Daoy (cell line): ENCODE results near the gene GAS2L1. TPM values are rescaled to one million over a fixed set of nuclear protein-coding genes. Genes with fewer than 3 reads are reported as not detected.

Source experiments
- DNase-seq: peaks from one replicate; pipeline ENCODE4 v3.0.0-alpha.2; 2015; ENCODE audit warnings: low read depth
- total RNA-seq: library from RNA; depleted of rRNA; stranded (reverse); fragments of >200 nt; shearing (Covaris generic); gene quantifications from 2 replicates; pipeline ENCODE4 v1.2.3, GENCODE V29; 2014; rRNA removed

Gene GAS2L1
- total RNA-seq, result 10.0 and 11.1 TPM in 2 replicates

GRCh38 chr22:29306175-29306834 is at the start of gene GAS2L1:
GAS2L1 (plus strand) TSS chr22:29306650; CDS start chr22:29308106, 1,456 bp downstream.
- DNase-seq, result peak; percentile 85

DNA sequence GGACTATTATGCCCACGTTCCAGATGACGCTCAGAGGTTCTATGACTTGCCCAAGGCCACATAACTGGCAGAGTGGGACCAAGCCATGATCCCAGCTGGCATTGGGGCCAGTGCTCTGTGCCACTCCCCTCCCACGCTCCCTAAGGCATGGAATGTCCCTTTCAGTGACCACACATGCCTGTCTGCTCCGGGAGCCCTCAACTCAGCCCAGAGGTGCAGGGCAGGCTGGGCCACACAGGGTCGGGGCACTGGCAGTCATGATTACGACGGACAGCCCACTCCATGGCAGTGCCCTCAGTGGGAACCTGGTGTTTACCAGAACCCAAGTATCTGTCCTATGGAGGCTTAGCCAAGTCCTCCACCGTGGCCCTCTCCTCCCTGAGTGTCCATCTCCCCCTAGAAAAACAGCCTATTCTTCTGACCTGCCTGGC is 48.7 kb upstream of the GAS2L1 start:
- no peak for DNase-seq

GRCh38 chr22:29258407-29259252 is 47.8 kb upstream of the GAS2L1 start:
- DNase-seq, result no peak

DNA sequence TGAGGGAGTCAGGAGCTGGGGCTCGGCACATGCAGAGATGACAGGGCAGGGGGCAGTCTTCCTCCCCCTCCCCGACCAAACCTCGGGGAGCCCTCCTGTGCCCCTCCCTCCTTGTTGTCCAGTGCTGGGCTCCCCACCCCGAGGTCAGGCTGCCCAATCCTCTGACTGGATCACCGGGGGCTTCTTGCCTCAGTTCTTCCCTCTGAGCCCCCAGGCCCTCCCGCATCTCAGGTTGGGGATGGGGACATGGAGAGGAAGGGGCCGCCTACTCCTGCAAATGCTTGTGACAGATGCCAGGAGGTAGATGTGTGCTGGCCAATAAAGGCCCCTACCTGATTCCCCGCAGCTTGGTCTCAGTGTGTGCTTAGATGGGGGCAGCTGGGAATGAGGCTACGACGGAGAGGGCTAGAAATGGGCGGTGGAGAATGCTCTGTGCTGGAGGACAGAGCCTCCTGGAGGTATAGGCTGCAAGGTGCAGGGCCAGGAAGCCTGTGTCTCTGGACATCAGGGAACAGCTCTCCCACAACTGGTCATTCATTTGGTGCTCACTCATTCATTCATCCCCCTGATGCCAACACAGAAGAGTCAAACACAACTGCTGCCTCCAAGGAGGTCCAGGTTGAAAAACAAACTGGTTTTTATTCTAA is 47.1 kb upstream of the GAS2L1 start:
- DNase-seq, result no peak

DNA sequence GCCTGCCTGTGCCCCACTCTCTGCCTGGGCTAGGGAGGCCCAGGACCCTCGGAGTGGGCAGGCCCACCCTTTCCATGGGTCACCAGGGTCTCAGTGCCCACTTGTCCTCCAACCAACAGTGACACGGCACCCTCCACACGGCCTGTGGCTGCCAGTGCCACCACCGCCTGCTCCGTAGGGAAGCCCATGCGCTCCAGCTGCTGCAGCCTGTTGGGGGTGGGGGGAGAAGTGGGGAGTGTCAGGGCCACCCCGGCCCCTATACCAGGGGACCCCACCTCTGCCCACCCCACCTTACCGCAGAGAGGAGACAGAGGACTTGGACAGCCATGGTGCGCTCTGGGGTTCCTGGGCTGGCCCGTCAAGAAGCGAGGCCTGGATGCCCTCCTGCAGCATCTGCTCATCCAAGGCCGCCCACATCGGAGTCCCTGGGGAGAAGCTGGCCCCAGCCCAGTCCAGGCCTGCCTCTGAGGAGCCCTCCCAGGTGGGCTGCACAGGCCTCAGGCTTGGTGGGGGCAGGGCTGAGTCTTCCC is 46.4 kb upstream of the GAS2L1 start:
- DNase-seq, result no peak

DNA sequence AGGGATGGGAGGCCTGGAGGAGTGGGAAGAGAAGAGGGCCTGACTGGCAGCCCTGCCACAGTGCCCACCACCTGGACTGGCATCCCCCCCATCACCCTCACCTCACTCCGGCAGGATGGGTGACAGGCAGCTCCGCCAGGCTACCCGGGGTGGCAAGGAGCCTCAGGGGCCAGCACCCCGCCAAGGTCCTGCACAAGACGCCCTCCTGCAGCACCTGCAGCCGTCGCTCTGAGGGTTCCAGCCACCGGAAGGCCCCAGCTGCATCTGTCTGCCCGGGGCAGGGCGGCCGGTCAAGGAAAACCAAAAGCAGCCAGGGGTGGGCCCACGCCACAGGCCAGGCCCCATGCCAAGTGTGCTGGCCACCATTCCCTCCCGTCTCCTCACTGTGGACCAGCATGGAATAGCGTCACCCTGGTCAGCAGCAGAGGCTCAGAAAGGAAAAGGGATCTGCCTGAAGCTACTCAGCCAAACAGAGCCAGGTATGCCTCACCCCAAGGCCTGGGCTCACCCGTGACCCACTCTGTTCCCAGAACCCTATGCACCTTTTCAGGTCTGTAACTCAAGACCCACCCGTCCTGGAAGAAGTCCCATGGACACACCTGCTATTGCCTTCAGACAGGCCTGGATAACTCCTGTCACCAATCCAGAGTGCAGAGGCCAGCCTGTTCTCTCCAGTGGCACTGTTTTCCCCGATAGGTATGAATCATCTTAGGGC is 45.7 kb upstream of the GAS2L1 start:
- DNase-seq, result no peak

DNA sequence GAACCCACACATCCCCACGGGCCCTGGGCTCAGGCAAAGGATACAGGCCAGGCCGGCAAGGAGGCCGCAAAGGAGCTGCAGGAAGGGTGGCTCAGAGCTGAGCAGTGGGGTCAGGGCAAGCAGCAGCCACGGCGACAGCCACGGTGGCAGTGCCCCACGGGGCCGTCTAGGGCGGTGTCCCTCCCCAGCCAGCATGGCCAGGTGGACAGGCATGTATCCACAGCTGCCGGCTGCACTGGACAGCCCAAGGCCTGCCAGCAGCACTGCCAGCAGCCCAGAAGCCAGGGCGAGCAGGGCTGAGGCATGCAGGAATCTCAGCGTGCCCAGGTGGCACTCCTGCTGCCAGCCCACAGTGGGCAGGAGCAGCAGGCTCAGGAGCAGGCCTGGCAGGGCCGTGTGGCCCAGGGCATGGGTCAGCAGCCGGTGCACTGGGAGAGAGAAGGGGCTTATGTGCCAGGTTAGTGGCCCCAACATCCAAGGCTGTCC is 42.6 kb upstream of the GAS2L1 start:
- DNase-seq, result no peak

DNA sequence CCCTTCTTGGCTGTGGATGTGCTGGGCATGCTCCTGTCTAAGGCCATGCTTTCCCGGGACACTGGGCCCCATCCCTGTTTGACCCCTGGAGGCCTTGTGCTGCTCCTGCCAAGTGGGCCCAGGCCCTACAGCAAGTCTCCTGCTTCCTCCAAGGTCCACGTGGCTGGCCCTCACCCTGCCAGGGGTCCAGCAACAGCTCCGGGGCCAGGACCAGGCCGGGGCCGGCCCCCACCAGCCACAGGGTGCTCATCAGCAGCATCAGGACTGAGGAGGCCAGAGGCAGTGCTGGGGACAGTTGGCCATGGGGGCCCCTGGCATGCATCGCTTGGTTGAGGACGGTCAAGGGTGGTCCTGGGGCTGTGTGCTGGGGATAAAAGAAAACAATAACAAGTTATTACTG is 41.1 kb upstream of the GAS2L1 start:
- no peak for DNase-seq

GRCh38 chr22:29265929-29266328 is 40.5 kb upstream of the GAS2L1 start:
- no peak for DNase-seq

DNA sequence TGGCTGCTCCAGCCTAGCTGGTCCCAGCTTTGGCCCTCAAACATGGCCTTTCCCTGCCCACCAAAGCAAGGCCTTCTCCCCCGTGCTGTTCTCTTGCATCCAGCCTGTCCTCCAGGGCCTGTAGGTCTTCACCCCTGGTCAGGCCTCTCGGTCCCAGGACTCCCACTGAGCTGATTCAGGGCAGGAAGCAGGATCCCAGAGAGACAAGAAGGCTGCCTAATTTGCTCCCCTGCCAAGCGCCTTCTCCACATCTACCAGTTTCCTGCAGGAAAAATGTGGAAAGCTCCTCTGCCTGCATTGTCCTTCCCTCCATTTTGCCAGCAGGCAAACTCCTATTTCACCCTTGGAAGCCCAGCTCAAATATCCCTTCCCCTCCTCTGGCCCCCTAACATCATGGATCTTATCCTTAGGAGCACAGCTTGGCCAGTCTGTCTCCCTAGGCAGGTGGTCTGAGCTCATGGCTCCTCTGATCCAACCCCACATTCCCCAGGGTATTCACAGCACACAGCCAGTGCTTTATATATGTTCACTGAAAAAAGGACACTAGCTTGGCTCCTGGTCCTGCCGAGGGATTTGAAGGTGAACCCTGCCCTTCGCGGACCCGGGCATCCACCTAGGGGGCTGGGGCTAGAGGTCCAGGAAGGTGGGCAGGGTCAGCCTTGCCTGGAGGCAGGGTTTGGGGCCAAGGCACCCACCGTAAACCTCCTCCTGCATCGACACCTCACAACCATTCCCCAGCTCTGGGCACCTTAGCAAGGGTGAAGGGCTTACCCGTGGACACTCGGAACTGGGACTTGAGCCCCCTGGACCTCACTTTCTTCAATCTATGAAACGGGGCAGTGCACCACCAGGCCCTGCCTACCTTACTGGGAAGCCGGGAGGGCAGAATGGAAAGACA is 39.6 kb upstream of the GAS2L1 start:
- peak; percentile 48 for DNase-seq

DNA sequence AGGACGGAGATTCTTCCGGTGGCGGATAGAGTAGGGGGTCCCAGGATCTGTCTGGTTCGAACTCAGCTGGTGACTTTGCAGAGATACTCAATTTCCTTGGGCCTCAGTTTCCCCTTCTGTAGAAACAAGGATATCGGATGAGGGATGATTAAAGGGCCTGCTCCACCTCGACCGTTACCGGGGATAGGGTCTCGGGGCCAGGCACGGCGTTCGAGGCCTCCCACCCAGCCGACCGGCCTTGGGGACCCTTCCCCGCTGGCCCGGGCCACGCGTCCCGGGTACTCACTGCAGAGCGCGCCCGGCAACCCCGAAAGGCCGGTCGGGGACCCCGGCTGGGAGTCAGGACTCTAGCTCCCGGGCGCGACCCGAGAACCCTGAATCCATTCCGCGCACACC is 39.0 kb upstream of the GAS2L1 start:
- no peak for DNase-seq

GRCh38 chr22:29267858-29268510 is 38.5 kb upstream of the GAS2L1 start, which contains the start of the genes EWSR1 and RHBDD3:
EWSR1 (plus strand) TSS chr22:29268268; CDS start chr22:29268337, 69 bp downstream.
RHBDD3 (minus strand) TSS chr22:29267981; CDS start chr22:29265626, 2,355 bp downstream.
- peak; percentile 97 for DNase-seq

DNA sequence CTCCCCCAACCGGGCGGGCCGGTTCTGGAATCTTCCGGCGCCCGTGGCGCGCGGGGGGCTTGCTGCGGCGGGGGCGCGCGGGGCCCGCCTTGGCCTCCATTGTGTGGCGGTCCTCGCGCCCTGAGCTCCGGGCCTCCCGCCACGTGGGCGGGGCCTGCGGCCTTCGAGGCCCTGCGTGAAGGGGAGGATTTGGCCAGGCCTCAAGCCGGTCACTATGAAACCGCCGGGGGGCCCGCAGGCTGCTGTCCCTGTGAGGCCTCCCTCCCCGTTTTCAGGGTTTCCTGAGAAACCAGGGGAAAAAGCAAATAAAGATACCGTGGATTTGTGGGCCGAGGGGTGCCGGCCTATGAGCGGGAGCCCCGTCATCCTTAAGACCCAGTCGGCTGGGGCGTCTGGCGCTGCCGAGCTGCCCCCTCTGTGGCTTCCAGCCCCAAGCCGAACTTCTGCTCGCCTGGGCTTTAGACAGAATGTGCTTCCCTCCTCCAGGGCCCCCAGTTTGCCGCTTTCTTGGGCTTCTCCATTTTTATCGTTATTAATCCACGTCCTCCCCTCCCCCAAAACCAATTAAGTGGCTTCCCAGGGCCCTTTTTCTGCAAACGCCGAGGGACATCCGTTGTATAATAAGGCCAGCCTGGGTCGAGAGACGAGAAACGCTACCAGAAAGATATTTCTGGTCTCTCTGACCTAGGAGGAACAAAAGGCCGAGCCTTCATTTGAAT is 37.8 kb upstream of the GAS2L1 start:
- DNase-seq, result peak; percentile 63

GRCh38 chr22:29269230-29269604 is 37.2 kb upstream of the GAS2L1 start:
- DNase-seq, result no peak

- no peak for DNase-seq
Measured at GRCh38 chr22:29269731-29270474, 36.5 kb upstream of the GAS2L1 start.

DNA sequence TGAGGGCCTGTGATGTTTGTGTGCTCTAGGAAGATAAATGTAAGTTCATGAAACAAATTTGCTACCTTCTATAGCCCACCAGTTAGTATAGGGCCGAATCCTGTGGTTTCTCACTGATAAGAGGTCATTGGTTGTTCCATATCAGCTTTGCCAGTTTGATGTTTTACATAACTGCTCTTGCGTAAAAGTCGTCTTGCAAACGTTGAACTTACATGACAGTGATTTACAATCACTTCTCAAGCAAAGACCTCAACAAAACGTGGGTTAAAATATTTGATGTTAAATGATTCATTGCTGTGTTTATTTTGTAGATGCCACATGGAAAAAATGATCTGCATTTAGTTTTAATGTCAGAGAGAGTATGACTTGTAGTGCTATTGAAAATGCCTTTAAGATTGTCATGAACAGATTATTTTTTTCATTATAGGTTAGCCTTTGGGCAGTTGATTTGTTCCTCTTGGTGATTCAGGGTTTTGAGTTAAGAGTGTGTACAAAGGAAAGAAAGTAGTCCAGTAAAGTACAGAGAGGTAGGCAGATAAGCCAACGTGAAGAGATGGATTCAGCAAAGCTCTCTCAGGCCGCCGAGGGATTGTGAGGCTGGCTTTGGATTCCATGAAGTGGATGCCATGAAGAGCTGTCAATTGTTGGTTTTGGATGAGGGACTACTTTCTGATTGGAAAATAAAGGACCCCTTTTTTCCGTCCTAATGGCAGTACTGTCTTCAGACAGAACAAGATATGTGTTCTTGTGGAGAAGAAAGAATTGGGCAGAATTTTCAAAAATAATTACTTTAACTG is 35.8 kb upstream of the GAS2L1 start:
- no peak for DNase-seq

DNA sequence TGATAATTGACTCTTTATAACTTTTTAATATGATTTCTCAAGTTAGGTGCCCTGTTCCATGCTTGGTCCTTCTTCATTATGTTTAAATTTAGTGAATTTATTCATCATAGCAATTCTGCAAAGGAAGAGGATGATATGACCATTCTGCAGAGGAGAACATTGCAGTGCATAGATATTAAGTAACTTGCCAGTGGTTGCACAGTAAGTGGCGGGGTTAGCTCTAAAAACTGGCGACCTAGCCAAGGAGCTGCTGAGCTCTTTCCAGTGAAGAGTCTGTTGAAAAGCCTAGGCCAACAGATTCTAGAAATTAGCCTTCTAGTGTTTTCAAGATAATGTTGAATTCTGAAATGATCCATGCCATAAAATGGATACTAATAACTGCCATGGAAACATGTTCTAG is 33.8 kb upstream of the GAS2L1 start:
- DNase-seq, result no peak

DNA sequence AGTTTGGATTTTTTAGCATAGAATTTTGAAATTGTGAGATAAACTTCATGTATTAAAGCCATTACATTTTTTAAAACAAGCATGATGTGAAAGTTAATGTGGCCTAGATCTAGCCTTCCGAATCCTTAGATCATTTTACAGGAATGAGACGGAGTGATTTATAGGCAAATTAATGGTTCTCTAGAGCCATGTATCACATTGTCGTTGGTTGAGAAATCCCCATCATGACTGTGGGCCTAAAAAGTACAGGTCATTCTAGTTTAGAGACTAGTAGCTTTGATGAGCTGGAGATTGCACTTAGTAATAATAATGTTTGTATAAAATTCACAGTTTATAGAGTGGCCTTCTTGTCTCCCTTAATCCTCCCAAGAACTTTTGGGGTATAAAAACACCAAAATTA is 31.3 kb upstream of the GAS2L1 start:
- no peak for DNase-seq
